ENCODE measurements around the gene CLSTN1.
A peak's percentile ranks its signal among the peaks of the same experiment; 100 is the strongest.

Gene CLSTN1

GRCh38 chr1:9711466-9712020 lies 112.2 kb downstream of the CLSTN1 start:
- DNase-seq (ENCODE audit: low read depth), result no peak

- DNase-seq (ENCODE audit: low read depth), result no peak
These were observed 113.7 kb downstream of the CLSTN1 start for GRCh38 chr1:9710037-9710436.

GRCh38 chr1:9706178-9706577 lies 117.6 kb downstream of the CLSTN1 start:
- no peak for DNase-seq (ENCODE audit: low read depth)

- peak; percentile 79 for DNase-seq (ENCODE audit: low read depth)
These were observed 118.2 kb downstream of the CLSTN1 start for GRCh38 chr1:9705337-9706093.

GRCh38 chr1:9703681-9704080 lies 120.1 kb downstream of the CLSTN1 start:
- no peak for DNase-seq (ENCODE audit: low read depth)

GRCh38 chr1:9703165-9703509 lies 120.6 kb downstream of the CLSTN1 start:
- DNase-seq (ENCODE audit: low read depth), result no peak

GRCh38 chr1:9701665-9702064 lies 122.1 kb downstream of the CLSTN1 start:
- peak; percentile 53 for DNase-seq (ENCODE audit: low read depth)

- peak; percentile 89 for DNase-seq (ENCODE audit: low read depth)
These were observed 123.4 kb downstream of the CLSTN1 start for GRCh38 chr1:9700340-9700739.

GRCh38 chr1:9699361-9699760 lies 124.4 kb downstream of the CLSTN1 start:
- no peak for DNase-seq (ENCODE audit: low read depth)

GRCh38 chr1:9696793-9697192 lies 127.0 kb downstream of the CLSTN1 start:
- DNase-seq (ENCODE audit: low read depth), result peak; percentile 20

GRCh38 chr1:9691691-9692090 lies 132.1 kb downstream of the CLSTN1 start:
- DNase-seq (ENCODE audit: low read depth), result peak; percentile 27

GRCh38 chr1:9691108-9691445 lies 132.7 kb downstream of the CLSTN1 start:
- DNase-seq (ENCODE audit: low read depth), result peak; percentile 63

- DNase-seq (ENCODE audit: low read depth), result no peak
These were observed 133.2 kb downstream of the CLSTN1 start for GRCh38 chr1:9690440-9691107.

- DNase-seq (ENCODE audit: low read depth), result peak; percentile 55
These were observed 133.8 kb downstream of the CLSTN1 start for GRCh38 chr1:9689971-9690381.

GRCh38 chr1:9689011-9689706 lies 134.6 kb downstream of the CLSTN1 start:
- DNase-seq (ENCODE audit: low read depth), result peak; percentile 78

GRCh38 chr1:9688599-9688998 lies 135.2 kb downstream of the CLSTN1 start:
- DNase-seq (ENCODE audit: low read depth), result no peak

- peak; percentile 43 for DNase-seq (ENCODE audit: low read depth)
These were observed 135.7 kb downstream of the CLSTN1 start for GRCh38 chr1:9687874-9688582.

- peak; percentile 81 for DNase-seq (ENCODE audit: low read depth)
These were observed 136.5 kb downstream of the CLSTN1 start for GRCh38 chr1:9687120-9687873.

GRCh38 chr1:9684801-9685200 lies 139.0 kb downstream of the CLSTN1 start:
- no peak for DNase-seq (ENCODE audit: low read depth)

GRCh38 chr1:9680828-9681227 lies 142.9 kb downstream of the CLSTN1 start:
- no peak for DNase-seq (ENCODE audit: low read depth)

- DNase-seq (ENCODE audit: low read depth), result no peak
These were observed 143.7 kb downstream of the CLSTN1 start for GRCh38 chr1:9680091-9680490.
